ENCODE data around the gene ACVR1C. TPM values are rescaled to one million over a fixed set of nuclear protein-coding genes. Genes with fewer than 3 reads are reported as not detected.
"Not testable (repeated sequence)": the region's sequence is repeated elsewhere in the genome, so short reads cannot be mapped to it uniquely, and the experiment has no call there.

Gene ACVR1C
- total RNA-seq, 1 donor from 2014 or later, result 0.52 TPM

DNA sequence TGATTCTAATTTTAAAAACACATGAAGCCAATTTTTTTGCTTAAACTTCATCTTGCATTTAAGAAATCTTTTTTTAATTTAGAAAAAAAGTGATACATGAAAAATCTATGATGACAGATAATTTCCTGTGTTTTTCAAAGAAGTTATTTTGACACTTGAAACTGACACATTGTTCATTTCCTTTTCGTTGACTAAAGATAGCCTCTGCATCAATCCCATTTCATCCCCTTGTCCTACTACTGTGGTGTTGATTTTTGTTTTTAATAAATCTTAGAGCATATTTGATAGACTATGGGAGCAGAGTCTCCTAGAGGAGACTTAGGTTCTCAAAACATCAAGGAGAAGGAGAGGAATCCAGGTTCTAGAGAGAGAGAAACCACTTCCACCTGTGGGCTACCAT is 70.9 kb downstream of the ACVR1C start:
- no peaks in the 10 kb centered on the region for H3K36me3 ChIP-seq (ENCODE audit: control insufficient read depth in 3 of 3, insufficient read depth in 3 of 3, low read length in 3 of 3)

DNA sequence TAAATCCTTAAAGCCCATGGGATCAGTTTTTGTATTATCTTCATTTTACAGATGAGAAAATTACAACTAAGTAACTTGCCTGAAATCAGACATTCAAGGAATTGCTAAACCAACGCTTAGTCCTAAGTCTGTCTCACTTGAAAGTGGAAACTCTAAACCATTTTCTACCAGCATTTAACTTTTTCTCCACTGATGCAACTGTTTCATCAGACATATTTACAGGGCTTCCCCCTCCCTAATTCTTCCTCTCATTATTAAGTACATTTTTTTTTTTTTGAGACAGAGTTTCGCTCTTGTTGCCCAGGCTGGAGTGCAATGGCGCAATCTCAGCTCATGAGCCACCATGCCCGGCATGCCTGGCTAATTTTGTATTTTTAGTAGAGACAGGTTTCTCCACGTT is 88.6 kb downstream of the ACVR1C start:
- Histone ChIP-seq H3K4me1 (ENCODE audit: control insufficient read depth in 3 of 3, insufficient read depth in 3 of 3, low read length in 3 of 3) (no peaks in the 10 kb centered on the region), H3K27me3 (ENCODE audit: control insufficient read depth in 3 of 3, insufficient read depth in 3 of 3, low read length in 3 of 3) (no peaks in the 10 kb centered on the region), H3K36me3 (ENCODE audit: control insufficient read depth in 3 of 3, insufficient read depth in 3 of 3, low read length in 3 of 3) (no peaks in the 10 kb centered on the region)

More for the DNA sequence above, 70.9 kb downstream of the ACVR1C start:
- Histone ChIP-seq H3K9ac (ENCODE audit: low read depth in 1 of 3, low read length in 3 of 3) (no peak overlapping the region), H3K27me3 (ENCODE audit: control insufficient read depth in 3 of 3, insufficient read depth in 3 of 3, low read length in 3 of 3) (no peaks in the 10 kb centered on the region), H3K9me3 (ENCODE audit: control insufficient read depth in 3 of 3, low read length in 3 of 3) (no peaks in the 10 kb centered on the region), H3K27ac (ENCODE audit: low read depth, low read length) (no peak overlapping the region), H3K4me3 (ENCODE audit: low read length in 3 of 3) (no peak overlapping the region), H3K4me1 (ENCODE audit: control insufficient read depth in 3 of 3, insufficient read depth in 3 of 3, low read length in 3 of 3) (no peaks in the 10 kb centered on the region)

DNA sequence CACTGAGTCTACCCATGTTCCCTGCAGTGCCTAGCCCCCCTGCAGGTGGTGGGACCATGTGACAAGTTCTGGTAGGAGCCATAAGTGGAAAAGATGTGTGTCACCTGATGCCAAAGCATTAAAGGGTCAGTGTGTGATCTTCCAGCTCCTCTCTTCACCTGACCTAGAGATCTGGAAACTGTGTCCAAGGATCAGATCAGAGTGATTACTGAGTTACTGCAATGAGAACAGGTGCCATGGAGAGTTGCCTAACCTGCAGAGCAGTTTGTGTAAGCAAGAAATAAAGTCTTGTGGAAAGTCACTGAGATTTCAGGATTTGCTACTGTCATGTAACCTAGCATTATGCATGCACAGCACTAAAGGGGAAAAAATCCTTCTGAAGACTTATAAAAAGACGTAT is 90.6 kb downstream of the ACVR1C start:
- H3K9ac ChIP-seq (ENCODE audit: low read depth in 1 of 3, low read length in 3 of 3), result no peak overlapping the region
- no peak overlapping the region for H3K27ac ChIP-seq (ENCODE audit: low read depth, low read length)
- H3K4me1 ChIP-seq (ENCODE audit: control insufficient read depth in 3 of 3, insufficient read depth in 3 of 3, low read length in 3 of 3), result no peaks in the 10 kb centered on the region
- no peaks in the 10 kb centered on the region for H3K27me3 ChIP-seq (ENCODE audit: control insufficient read depth in 3 of 3, insufficient read depth in 3 of 3, low read length in 3 of 3)
- H3K4me3 ChIP-seq (ENCODE audit: low read length in 3 of 3), result no peak overlapping the region
- no peaks in the 10 kb centered on the region for H3K36me3 ChIP-seq (ENCODE audit: control insufficient read depth in 3 of 3, insufficient read depth in 3 of 3, low read length in 3 of 3)
- H3K9me3 ChIP-seq (ENCODE audit: control insufficient read depth in 3 of 3, low read length in 3 of 3), result no peaks in the 10 kb centered on the region

More for the DNA sequence above, 88.6 kb downstream of the ACVR1C start:
- Histone ChIP-seq H3K9ac (ENCODE audit: low read depth in 1 of 3, low read length in 3 of 3) (no peak overlapping the region), H3K4me3 (ENCODE audit: low read length in 3 of 3) (no peak overlapping the region), H3K9me3 (ENCODE audit: control insufficient read depth in 3 of 3, low read length in 3 of 3) (no peaks in the 10 kb centered on the region), H3K27ac (ENCODE audit: low read depth, low read length) (no peak overlapping the region)

DNA sequence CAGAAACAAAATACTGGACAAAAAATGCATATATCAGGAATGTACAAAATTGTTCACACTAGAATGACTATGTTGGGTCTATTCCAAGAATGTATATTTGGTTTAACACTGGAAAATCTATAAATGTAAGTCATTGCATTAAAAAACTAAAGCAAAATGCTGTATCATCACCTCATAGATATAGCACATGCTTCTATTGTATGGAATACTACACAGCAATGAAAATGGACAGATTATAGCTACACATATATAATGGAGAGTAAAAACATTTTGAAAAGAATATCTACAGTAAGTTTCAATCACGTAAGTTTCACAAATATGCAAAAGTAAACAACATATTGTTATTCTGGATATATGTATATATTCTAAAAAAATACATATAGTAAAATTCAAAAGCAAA is 91.8 kb downstream of the ACVR1C start:
- Histone ChIP-seq H3K27ac (ENCODE audit: low read depth, low read length) (no peak overlapping the region), H3K9ac (ENCODE audit: low read depth in 1 of 3, low read length in 3 of 3) (no peak overlapping the region), H3K36me3 (ENCODE audit: control insufficient read depth in 3 of 3, insufficient read depth in 3 of 3, low read length in 3 of 3) (no peaks in the 10 kb centered on the region), H3K27me3 (ENCODE audit: control insufficient read depth in 3 of 3, insufficient read depth in 3 of 3, low read length in 3 of 3) (no peaks in the 10 kb centered on the region), H3K9me3 (ENCODE audit: control insufficient read depth in 3 of 3, low read length in 3 of 3) (no peaks in the 10 kb centered on the region), H3K4me3 (ENCODE audit: low read length in 3 of 3) (no peak overlapping the region), H3K4me1 (ENCODE audit: control insufficient read depth in 3 of 3, insufficient read depth in 3 of 3, low read length in 3 of 3) (no peaks in the 10 kb centered on the region)

DNA sequence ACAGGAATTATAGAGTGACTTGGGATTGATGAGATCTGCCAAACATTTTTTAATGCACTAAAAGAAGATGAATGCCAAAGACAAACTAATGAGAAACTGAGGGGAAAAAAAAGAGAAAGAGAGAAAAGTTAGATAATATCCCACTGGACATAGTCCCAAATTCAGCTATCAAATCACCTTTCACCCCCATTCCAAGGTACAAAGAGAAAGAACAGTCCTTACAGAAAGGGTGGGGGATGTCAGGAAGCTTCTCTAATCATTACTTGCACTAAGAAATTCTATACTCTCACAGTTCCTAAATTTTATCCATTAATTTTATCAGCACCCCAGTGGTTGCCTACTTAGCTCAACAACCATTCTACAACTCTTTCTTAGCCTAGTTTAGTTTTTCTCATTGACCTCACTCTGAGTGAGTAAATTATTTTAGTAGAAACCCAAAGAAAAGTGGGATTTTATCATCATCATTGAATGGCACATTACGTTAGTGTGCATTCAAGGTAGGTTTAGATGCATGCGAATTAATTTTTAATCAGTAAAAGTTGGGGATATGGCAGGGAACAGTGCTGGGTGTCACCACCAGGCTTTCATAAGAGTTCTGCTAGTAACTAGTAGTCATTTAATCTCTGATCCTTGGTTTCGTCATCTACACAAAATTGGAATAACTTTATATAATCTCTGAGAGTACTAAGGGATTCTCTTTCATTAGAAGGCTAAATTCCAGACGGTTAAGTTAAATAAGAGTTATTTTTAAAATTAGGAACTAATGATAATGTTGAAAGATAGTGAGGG is 99.5 kb downstream of the ACVR1C start:
- Histone ChIP-seq H3K4me3 (ENCODE audit: low read length in 3 of 3) (no peak overlapping the region), H3K27ac (ENCODE audit: low read depth, low read length) (no peak overlapping the region), H3K4me1 (ENCODE audit: control insufficient read depth in 3 of 3, insufficient read depth in 3 of 3, low read length in 3 of 3) (no peaks in the 10 kb centered on the region), H3K9ac (ENCODE audit: low read depth in 1 of 3, low read length in 3 of 3) (no peak overlapping the region), H3K36me3 (ENCODE audit: control insufficient read depth in 3 of 3, insufficient read depth in 3 of 3, low read length in 3 of 3) (no peaks in the 10 kb centered on the region), H3K27me3 (ENCODE audit: control insufficient read depth in 3 of 3, insufficient read depth in 3 of 3, low read length in 3 of 3) (no peaks in the 10 kb centered on the region), H3K9me3 (ENCODE audit: control insufficient read depth in 3 of 3, low read length in 3 of 3) (no peaks in the 10 kb centered on the region)

DNA sequence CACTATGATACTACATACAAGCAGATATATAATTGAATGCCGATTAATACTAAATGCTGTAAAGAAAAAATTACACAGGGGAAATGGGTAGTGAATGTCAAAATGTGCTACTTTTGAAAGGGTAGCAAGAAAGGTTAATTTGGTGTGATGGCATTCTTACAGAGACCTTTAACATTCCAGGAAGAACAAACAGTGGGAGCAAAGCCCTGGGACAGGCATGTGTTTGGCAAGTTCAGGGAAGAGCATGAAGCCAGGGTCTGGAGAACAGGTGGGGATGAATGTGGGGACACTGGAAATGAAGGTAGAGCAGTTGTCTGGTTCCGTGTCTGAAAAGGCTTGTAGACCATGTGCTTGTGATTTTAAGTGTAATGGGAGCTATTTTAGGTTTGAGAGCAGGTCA is 102.6 kb downstream of the ACVR1C start:
- H3K36me3 ChIP-seq (ENCODE audit: control insufficient read depth in 3 of 3, insufficient read depth in 3 of 3, low read length in 3 of 3), result no peaks in the 10 kb centered on the region

DNA sequence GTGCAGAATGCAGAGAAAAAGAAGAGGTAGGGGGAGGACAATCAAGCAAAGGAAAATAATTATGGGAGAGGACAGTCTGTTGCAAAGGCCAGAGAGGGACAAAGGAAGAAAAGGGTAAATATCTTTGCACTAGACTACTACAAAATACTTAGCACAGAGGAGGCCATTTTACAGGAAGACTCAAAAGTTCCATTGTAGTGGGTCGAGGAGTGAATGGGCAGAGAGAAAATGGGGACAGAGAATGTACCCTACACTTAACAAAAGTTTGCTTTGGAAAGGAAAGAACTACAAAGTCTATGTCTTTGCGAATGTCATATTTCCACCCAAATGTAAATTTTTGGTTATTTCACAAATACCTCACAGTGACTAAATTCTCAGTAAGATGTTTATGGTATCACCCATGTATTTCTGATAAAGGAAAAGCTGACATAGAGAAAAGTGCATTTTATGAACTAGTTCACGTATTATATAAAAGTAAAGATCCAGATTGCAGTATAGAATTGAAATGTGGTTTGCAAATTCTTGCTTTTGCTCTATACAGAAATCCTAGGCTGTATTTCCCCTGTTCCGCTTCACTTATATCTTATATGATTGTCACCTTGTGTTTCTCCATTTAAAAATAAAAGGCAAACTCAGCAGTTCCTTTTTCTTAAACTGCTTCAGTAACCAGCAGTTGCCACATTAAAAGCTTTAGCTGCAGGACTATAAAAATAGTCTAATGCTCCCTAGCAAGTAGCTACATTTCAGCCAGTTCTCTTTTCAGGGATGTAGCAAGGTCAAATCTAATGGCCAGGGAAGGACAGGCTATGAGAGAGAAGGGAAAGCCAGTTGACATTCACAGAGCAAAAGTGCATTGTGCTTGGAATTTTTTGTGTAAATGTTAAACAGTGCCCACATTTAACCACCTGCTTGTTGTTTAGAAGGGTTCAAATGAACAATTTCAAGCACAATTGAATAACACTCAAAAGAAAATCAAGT is 105.1 kb downstream of the ACVR1C start:
- no peak overlapping the region for H3K27ac ChIP-seq (ENCODE audit: low read depth, low read length)

More for the DNA sequence above, 102.6 kb downstream of the ACVR1C start:
- no peaks in the 10 kb centered on the region for H3K9me3 ChIP-seq (ENCODE audit: control insufficient read depth in 3 of 3, low read length in 3 of 3)
- no peak overlapping the region for H3K9ac ChIP-seq (ENCODE audit: low read depth in 1 of 3, low read length in 3 of 3)
- no peaks in the 10 kb centered on the region for H3K27me3 ChIP-seq (ENCODE audit: control insufficient read depth in 3 of 3, insufficient read depth in 3 of 3, low read length in 3 of 3)
- H3K27ac ChIP-seq (ENCODE audit: low read depth, low read length), result no peak overlapping the region
- H3K4me1 ChIP-seq (ENCODE audit: control insufficient read depth in 3 of 3, insufficient read depth in 3 of 3, low read length in 3 of 3), result no peaks in the 10 kb centered on the region
- no peak overlapping the region for H3K4me3 ChIP-seq (ENCODE audit: low read length in 3 of 3)

DNA sequence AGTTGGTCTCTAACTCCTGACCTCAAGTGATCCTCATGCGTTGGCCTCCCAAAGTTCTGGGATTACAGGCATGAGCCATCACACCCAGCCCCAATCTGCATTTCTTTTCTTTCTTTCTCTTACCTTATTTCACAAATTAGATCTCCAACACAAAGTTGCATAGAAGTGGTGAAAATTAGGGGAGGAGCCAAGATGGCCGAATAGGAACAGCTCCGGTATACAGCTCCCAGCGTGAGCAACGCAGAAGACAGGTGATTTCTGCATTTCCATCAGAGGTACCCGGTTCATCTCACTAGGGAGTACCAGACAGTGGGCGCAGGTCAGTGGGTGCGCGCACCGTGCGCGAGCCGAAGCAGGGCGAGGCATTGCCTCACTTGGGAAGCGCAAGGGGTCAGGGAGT is 113.7 kb downstream of the ACVR1C start:
- H3K4me1 ChIP-seq (ENCODE audit: control insufficient read depth in 3 of 3, insufficient read depth in 3 of 3, low read length in 3 of 3); H3K9me3 ChIP-seq (ENCODE audit: control insufficient read depth in 3 of 3, low read length in 3 of 3); H3K9ac ChIP-seq (ENCODE audit: low read depth in 1 of 3, low read length in 3 of 3); H3K27ac ChIP-seq (ENCODE audit: low read depth, low read length); H3K27me3 ChIP-seq (ENCODE audit: control insufficient read depth in 3 of 3, insufficient read depth in 3 of 3, low read length in 3 of 3); H3K4me3 ChIP-seq (ENCODE audit: low read length in 3 of 3); H3K36me3 ChIP-seq (ENCODE audit: control insufficient read depth in 3 of 3, insufficient read depth in 3 of 3, low read length in 3 of 3): not testable (repeated sequence)

More for the DNA sequence above, 105.1 kb downstream of the ACVR1C start:
- H3K4me1 ChIP-seq (ENCODE audit: control insufficient read depth in 3 of 3, insufficient read depth in 3 of 3, low read length in 3 of 3), result no peaks in the 10 kb centered on the region
- no peaks in the 10 kb centered on the region for H3K27me3 ChIP-seq (ENCODE audit: control insufficient read depth in 3 of 3, insufficient read depth in 3 of 3, low read length in 3 of 3)
- H3K36me3 ChIP-seq (ENCODE audit: control insufficient read depth in 3 of 3, insufficient read depth in 3 of 3, low read length in 3 of 3), result no peaks in the 10 kb centered on the region
- H3K4me3 ChIP-seq (ENCODE audit: low read length in 3 of 3), result no peak overlapping the region
- H3K9ac ChIP-seq (ENCODE audit: low read depth in 1 of 3, low read length in 3 of 3), result no peak overlapping the region
- no peaks in the 10 kb centered on the region for H3K9me3 ChIP-seq (ENCODE audit: control insufficient read depth in 3 of 3, low read length in 3 of 3)

DNA sequence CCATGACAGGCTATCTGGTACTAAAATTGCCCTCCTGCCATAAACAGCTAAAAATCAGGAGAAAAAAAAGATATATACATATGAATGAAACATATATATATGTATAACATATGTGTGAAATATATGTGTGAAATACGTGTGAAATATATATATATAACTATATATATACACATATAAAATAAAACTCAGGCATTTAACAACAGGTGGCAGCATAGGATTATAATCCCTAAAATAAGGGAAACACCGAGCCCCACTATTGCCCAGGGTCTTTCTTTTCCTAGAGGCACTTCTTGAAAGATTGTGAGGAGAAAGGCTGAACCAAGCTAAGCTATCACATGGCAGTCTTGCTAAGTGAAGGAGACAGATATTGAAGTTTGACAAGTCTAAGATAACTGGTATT is 118.9 kb downstream of the ACVR1C start:
- H3K4me3 ChIP-seq (ENCODE audit: low read length in 3 of 3), result no peak overlapping the region
- H3K27me3 ChIP-seq (ENCODE audit: control insufficient read depth in 3 of 3, insufficient read depth in 3 of 3, low read length in 3 of 3), result no peaks in the 10 kb centered on the region
- H3K36me3 ChIP-seq (ENCODE audit: control insufficient read depth in 3 of 3, insufficient read depth in 3 of 3, low read length in 3 of 3), result no peaks in the 10 kb centered on the region
- H3K9ac ChIP-seq (ENCODE audit: low read depth in 1 of 3, low read length in 3 of 3), result no peak overlapping the region
- no peak overlapping the region for H3K27ac ChIP-seq (ENCODE audit: low read depth, low read length)
- H3K4me1 ChIP-seq (ENCODE audit: control insufficient read depth in 3 of 3, insufficient read depth in 3 of 3, low read length in 3 of 3), result no peaks in the 10 kb centered on the region
- no peaks in the 10 kb centered on the region for H3K9me3 ChIP-seq (ENCODE audit: control insufficient read depth in 3 of 3, low read length in 3 of 3)

DNA sequence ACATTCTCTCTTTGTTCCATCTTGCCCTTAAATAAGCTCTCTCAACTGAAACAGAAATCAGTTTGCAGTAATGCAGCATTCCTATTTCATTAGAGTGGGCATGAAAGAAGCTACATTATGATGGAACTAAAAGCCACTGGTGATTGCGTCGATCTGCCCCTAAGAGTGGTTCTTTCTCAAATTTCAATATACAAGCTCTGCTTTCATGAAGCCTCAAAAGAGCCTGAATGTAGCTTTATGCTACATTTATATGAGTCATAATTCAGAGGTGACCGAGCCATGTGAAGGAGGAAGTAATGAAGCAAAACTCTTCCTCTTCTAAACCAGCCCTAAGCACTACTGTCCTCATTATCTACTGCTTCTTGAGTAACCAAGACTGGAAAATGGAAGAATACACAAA is 120.0 kb downstream of the ACVR1C start:
- Histone ChIP-seq H3K9me3 (ENCODE audit: control insufficient read depth in 3 of 3, low read length in 3 of 3) (no peaks in the 10 kb centered on the region), H3K27me3 (ENCODE audit: control insufficient read depth in 3 of 3, insufficient read depth in 3 of 3, low read length in 3 of 3) (no peaks in the 10 kb centered on the region), H3K4me3 (ENCODE audit: low read length in 3 of 3) (no peak overlapping the region), H3K4me1 (ENCODE audit: control insufficient read depth in 3 of 3, insufficient read depth in 3 of 3, low read length in 3 of 3) (no peaks in the 10 kb centered on the region), H3K36me3 (ENCODE audit: control insufficient read depth in 3 of 3, insufficient read depth in 3 of 3, low read length in 3 of 3) (no peaks in the 10 kb centered on the region), H3K9ac (ENCODE audit: low read depth in 1 of 3, low read length in 3 of 3) (no peak overlapping the region), H3K27ac (ENCODE audit: low read depth, low read length) (no peak overlapping the region)
